GM19043 (cell line): ENCODE results near the gene UCK1.

Experiments used
- ATAC-seq: cut with Tn5 transposase; IDR thresholded peaks from one replicate; pipeline ENCODE4 v1.9.1; 2021; ENCODE audit warnings: low read depth; ENCODE audit not compliant: unreplicated experiment

The UCK1 gene

GRCh38 chr9:131500377-131500776 lies 30.7 kb downstream of the UCK1 start:
- no peak for ATAC-seq

GRCh38 chr9:131499254-131499767 lies 31.8 kb downstream of the UCK1 start:
- ATAC-seq = no peak

DNA sequence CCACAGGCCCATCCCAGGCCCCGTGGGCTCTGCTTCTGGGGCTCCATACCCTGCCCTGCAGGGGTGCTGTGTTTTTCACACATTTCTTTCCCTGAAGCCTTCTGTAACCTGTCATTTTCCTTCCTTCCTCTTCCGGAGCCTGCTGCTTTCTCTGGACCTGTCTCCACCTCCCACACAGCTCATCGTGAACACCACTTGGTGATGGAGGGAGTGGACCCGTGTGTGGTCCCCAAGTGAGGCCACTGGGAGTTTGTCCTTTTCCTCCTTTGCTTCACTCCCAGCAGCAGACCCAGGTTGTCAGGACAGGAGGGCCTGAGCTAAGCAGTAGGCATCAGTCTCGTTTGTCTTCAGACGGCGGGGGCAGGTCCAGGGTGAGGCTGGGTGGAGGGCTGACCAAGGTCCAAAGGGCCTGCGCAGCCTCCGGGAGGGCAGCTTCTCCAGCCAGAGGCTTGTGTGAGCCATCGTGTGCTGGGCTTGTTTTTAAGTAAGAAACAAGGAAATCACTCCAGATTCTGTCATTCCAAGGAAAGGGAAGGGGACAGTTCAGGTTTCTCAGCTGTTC lies 34.1 kb downstream of the UCK1 start:
- ATAC-seq = no peak

GRCh38 chr9:131495785-131496184 lies 35.3 kb downstream of the UCK1 start:
- ATAC-seq = no peak

DNA sequence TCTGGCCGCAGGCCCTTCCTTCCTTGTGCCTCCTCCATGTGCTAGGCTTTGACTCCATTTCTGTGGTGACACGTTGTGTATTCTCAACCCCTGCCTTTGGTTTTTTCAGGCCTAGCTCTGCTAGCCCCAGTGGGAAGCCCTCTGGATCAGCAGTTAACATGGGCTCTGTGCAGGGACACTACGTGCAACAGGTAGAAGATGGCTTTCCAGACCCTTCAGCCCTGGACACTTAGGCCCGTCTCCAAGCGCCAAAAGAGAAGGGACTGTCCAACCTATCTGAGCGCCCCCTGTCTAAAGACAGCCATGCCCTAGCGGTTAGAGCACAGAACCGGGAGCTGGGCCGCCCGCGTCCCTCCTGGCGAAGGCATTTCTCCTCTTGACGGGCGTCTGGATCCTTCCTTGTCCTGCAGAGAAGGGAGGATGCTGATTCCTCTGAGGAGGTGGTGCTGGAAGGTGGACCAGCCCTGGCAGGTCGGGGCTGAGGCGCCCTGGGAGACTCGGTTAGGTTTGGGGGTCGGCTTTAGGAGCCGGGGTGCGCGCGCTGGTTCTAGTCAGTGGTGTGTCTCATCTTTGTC lies 36.7 kb downstream of the UCK1 start:
- ATAC-seq = no peak

GRCh38 chr9:131492070-131492469 lies 39.0 kb downstream of the UCK1 start:
- no peak for ATAC-seq

GRCh38 chr9:131491001-131491710 lies 39.9 kb downstream of the UCK1 start:
- no peak for ATAC-seq

DNA sequence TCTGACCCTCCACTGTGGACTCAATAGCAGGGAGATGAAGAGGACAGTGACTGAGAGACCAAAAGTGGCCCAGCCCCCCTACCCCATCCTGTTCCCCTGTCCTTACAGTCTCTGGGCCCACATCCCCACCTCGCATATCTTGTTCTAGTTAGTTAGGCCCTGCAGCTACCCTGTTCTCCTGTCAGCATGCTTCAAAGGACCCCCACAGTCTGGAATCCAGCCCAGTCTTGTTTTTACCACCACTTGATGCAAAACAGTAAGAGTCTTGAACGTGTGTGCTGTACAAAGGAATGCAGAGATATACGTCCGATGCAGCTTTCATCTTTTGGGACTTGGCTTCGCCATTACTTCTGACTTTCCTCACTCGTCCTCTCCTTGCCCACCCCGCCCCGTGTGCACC lies 40.5 kb downstream of the UCK1 start:
- no peak for ATAC-seq

GRCh38 chr9:131487621-131488031 lies 43.4 kb downstream of the UCK1 start:
- ATAC-seq = no peak

DNA sequence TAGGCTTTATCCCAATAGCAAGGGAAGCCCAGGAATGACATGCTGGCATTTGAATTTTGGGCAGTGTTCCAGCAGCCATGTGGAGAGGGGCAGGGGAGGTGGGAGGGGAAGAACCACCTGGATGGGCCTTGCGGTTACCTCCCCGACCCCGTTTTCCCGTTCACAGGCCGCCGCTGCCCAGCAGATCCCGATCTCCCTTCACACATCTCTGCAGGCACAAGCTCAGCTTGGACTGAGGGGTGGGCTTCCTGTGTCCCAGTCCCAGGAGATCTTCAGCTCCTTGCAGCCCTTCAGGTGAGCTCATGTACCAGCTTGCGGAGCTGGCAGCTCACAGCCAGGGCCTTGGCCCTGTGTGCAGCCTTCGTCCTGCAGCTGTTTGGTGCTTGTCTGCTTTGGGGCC lies 44.1 kb downstream of the UCK1 start:
- no peak for ATAC-seq

GRCh38 chr9:131485728-131486422 lies 45.2 kb downstream of the UCK1 start:
- no peak for ATAC-seq

DNA sequence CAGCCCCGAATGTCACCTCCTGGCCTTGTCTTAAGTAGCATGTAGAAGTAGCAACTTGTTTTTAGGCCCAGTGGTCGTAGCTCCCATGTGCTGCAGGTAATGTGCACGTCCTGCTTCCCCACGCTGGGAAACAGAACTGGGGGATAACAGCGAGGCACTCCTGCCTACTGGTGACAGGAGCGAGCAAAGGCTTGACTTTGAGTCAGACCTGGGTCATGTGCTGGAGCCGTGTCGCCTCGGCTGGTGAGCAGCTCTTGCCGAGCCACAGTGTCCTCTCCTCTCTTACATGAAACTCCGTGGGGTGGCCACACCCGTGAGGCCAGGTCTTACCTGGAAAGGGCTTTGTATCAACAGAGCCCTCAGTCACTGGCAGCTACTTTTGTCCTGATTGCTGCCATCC lies 45.9 kb downstream of the UCK1 start:
- ATAC-seq = no peak

DNA sequence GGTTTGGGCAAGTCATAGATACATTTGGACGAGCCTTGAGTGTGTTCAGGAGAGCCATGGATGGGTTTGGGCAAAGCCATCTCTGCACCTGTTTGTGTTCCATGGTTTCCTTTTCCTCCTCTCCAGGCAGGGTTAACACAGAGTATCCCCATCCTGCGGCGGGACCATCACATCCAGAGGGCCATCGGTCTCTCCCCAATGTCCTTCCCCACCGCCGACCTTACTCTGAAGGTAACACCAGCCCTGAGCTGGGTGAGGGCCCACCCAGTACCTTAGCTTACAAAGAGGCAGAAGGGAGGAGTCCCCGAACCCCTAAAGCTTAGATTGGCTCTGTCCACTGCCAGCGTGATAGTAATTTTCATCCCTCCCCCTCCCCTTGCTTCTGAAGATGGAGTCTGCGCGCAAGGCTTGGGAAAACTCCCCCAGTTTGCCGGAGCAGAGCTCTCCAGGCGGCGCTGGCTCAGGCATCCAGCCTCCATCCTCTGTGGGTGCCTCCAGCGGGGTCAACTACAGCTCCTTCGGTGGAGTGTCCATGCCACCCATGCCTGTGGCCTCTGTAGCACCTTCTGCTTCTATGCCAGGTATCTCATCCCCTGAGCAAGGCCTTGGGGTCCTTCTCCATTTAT lies 46.4 kb downstream of the UCK1 start:
- no peak for ATAC-seq

- no peak for ATAC-seq
Measured at GRCh38 chr9:131484051-131484445, 47.0 kb downstream of the UCK1 start.

GRCh38 chr9:131483319-131484050 lies 47.6 kb downstream of the UCK1 start:
- ATAC-seq = no peak

GRCh38 chr9:131482343-131483006 lies 48.6 kb downstream of the UCK1 start:
- ATAC-seq = no peak

DNA sequence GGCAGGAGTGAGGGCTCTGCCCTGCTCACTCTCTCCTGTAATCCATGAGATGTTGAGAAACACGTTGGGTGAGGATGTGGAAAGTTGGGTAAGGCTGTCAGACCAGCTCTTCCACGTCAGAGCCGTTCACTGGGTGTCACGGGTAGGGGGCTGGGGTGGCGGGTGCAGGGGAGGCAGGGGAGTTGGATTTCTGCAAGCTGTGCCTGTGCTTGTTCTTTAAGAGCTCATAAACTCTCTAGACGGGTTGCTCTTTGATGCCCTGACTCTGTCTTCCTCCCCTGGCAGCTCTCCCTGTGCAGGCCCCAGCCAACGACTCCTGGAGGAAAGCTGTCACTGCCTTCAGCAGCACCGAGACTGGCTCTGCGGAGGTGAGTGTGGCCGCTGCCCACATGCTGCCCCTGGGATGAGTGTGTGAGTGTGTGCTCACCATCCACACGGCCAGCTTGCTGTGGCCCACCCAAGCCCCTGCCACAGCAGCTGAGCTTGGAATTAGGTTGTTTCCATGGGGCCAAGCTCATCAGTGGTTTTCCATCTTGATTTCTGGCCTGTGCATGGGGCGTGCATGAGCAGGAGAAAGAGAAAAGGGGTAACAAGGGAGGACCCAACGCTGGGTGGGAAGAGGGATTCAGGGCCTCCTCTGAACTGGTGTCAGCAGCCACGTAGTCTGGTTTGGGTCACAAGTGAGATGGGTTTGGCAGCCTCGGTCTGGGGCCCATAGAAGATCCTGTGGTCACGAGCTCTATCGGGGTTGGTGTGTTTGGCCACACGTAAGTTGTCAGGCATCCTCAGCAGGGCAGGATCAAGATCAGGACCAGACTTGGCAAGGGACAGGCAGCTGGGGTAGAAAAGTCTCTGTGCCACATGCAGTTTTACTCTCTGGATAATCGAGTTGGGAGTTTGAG lies 49.4 kb downstream of the UCK1 start:
- no peak for ATAC-seq

- no peak for ATAC-seq
Measured at GRCh38 chr9:131480258-131480657, 50.8 kb downstream of the UCK1 start.

GRCh38 chr9:131478911-131479310 lies 52.2 kb downstream of the UCK1 start:
- ATAC-seq = no peak
